Activated T-cell treated with anti-CD3 and anti-CD28 coated beads for 48 hours (primary cell): ENCODE data around the gene NCBP3.

Source experiments
- DNase-seq: peaks from one replicate; pipeline ENCODE4 v3.0.0-alpha.2; 2020; ENCODE audit warnings: low read depth

The NCBP3 gene

GRCh38 chr17:3754458-3755334 lies 91.3 kb downstream of the NCBP3 start:
- DNase-seq, result peak; percentile 61

GRCh38 chr17:3754066-3754457 lies 92.0 kb downstream of the NCBP3 start:
- DNase-seq, result no peak

- DNase-seq, result no peak
Measured at GRCh38 chr17:3753624-3754023, 92.4 kb downstream of the NCBP3 start.
